KBM-7 (cell line): ENCODE results near the gene TRMT44.
A peak's percentile ranks its signal among the peaks of the same experiment; 100 is the strongest.

ENCODE experiments used
- DNase-seq: peaks from one replicate; pipeline ENCODE4 v3.0.0-alpha.2; 2015
- in situ Hi-C: fragments of 300-500 bp; cut with MboI; formaldehyde crosslinking; loops from 2 replicates; pipeline ENCODE4 v1.14.3; 2020; ENCODE audit warnings: low sequenced_read_pairs, low pct_unique_long_range_greater_than_20kb, mixed read lengths

The TRMT44 gene

DNA sequence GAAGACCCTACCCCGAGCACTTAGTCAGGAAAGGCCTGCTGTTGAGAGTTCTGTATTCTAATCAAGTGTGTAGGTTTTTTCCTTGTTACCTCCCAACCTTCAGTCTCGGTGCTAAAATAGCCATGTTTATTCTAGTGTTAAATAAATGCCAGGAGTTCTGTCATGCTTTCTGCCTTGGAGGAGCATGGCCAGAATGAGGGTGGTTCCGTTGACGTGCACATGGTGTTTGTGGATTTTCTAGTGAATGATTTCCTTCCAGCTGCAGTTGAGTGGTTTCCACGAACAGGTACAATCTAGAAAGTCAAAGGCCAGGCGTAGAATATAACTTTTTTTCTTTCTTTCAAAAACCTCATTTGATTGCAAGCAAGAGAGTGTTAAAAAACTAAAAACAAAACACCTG, 21.0 kb downstream of the TRMT44 start:
- DNase-seq: no peak
- in situ Hi-C loops: no loop called here

DNA sequence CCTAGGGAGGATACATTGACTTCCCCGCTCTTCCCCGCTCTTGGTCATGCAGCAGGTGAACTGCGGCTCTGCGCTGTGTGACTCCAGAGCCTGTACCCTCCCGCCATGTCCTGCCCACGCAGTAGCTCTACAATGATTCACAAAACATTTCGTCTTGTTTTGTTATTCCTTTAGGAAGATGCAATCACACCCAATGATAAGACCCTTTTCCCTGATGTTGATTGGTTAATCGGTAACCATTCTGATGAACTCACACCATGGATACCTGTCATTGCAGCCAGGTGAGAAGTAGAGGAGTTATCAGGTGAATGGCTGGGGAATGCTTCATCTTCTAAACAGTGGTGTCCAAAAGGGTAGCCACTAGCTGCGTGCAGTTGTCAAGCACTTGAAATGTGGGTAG, 23.2 kb downstream of the TRMT44 start:
- in situ Hi-C loops: no loop called here
- DNase-seq: no peak

DNA sequence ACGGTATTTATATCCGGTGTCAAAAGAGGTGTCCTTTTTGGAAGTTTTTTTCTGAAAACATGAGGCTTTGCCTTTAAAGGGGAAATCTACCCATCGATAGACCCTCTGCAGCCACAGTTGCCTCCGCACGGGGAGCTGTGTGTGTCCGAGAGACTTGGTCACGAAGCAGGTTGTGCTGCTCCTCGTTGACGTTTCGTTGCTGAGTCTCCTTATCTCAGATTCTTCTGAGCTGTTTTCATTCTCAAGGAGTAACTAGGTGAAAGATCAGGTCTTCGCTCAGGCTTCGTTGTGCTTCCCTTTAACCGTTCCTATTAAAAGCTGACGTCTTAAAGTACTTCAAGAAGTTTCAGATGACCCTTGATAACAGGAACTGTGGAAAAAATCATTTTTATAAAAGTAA, 23.8 kb downstream of the TRMT44 start:
- no peak for DNase-seq
- in situ Hi-C loops: no loop called here

DNA sequence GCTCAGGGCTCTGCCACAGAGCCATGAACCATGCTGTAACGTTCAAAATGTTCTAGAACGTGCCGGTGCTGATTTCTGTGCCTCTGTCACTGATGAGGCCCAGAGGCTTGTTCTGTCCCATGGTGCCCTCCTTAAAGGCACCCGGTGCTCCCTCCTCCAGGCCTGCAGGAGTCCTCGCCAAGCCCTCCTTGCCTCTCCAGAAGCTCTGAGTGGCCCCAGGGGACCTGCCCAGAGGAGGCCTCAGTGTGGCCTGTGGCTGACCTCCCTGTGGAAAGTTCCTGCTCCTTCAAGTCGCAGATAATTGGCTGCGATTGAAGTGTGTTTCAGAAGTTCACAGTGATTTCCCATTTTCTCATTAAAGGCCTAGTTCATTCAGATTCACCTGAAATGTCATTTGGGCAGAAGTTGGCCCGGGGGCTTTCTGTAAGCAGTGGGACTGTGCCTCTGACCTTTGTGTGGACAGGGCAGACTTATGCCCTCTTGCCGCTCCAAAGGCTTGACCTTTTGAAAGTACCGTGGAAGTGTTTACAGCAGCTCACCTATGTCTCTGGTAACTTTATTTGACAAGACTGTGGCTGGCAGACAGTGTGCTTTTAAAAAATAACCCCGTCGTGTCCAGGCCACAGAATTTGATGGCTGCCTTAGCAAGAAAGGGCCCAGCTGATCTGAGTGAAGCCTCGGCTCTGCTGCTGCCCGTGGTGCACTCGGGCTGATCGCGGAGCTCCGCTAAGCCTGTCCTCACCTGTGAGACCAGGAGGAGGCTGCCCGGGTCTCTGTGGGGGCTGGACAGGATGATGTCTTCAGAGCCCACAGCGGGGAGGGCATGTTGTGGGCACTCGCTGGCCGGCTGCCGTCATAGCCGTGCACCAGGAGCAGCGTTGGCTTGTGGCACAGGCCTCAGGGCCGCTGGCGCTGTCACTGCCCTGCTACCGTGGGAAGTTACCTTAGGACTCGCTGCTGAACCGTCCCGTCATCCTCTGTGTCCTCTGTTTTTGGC, 25.3 kb downstream of the TRMT44 start:
- in situ Hi-C loops: no loop called here

DNA sequence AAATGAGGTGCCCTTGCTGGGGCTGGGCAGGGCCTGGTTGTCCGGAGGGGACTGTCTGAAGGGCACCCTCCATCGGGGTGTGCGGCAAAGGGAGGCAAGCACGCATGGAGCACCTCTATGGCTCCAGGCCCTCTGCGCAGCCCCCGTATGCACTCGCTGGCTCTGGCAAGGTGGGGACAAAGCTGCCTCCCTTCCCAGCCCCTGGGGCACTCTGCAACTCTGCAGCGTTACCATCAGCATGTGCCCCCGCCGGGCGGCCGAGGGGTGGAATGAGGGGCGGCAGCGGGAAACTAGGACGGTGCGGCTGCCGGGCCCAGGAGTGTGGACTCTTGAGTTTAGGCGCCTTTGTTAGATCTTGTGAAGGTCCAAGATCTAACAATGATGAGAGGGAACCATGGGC, 26.4 kb downstream of the TRMT44 start:
- DNase-seq: no peak
- in situ Hi-C loops: no loop called here

More for the DNA sequence above, 25.3 kb downstream of the TRMT44 start:
- no peak for DNase-seq

DNA sequence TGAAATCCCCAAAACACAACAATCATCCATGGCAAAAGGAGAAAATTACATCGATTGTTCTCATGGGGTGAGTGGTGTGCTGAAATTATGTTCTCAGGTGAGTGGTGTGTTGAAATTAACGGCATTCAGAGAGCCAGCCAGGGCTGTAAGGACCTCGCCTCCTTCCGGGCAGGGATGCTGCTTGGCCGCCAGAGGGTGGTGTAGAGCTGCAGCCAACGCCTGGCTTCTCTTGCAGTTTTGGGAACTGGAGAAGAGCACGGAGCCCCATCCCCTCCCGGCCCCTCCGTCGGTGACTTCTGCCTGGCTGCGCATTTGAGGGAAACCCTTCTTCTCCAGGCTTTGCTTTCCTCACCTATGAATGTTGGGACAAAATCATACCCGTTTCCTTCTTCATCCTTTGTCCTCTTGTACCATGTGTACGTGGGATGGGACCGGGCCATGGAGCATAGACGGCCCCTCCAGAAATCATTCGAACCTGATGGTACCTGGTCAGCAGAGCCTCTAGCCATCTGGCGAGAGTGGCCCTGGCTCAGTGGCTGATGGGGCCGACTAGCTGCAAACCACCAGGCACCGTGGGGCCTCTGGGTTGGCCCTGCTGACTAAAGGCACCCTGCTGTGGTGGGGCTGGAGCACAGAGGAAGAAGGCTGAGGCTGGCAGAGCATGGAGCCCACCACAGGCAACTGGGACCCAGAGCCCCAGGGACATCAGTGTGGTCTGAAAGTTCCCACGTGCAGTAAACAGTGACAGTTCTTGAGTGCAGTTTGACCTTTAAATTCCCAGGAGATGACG, 28.4 kb downstream of the TRMT44 start:
- in situ Hi-C loops: no loop called here
- DNase-seq: peak; percentile 57

DNA sequence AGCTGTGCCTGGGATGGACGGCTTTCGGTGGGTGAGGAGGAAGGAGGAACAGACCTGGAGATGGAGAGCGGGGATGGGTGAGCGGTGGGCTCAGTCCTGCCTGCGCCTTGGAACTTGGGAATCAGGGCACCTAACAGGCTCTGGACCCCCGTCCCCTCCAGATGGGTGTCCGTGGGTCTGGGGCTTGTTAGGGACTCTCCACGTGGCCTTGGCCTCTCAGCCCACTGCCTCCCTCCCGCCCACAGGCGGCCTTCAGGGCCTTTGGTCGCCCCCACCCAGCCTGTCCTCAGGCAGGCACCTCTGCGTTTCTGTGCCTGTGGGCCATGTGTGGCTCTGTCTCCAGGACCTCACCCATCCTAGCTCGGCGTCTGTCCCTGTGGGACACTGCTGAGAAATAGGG, 29.0 kb downstream of the TRMT44 start:
- DNase-seq: no peak
- in situ Hi-C loops: no loop called here

DNA sequence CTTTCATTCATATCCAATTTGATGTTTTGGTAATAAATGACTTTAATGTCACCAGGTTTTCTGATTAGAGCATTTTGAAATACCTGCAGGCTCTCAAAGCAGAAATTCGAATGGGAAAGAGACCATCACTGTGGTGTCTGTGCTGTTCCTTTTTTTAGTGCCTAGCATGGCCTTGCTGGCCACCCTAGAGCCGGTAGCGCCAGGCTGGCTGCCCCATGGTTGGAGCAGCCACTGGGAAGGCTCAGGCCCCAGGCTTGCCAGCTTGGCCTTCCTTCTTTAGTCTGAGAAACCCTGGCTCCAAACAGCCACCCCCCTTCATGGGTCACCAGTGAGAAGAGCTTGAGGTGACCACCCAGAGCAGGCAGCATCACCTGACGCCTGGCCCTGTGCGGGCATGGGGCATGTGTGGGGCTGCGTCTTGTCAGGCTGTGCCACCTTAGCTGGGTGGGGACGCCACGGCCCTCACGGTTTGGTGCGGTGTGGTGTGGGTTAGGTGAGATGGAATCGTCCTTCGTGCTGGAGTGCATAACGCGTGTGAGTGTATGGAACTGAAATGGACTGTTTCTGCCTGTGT, 30.0 kb downstream of the TRMT44 start:
- in situ Hi-C loops: no loop called here
- no peak for DNase-seq

DNA sequence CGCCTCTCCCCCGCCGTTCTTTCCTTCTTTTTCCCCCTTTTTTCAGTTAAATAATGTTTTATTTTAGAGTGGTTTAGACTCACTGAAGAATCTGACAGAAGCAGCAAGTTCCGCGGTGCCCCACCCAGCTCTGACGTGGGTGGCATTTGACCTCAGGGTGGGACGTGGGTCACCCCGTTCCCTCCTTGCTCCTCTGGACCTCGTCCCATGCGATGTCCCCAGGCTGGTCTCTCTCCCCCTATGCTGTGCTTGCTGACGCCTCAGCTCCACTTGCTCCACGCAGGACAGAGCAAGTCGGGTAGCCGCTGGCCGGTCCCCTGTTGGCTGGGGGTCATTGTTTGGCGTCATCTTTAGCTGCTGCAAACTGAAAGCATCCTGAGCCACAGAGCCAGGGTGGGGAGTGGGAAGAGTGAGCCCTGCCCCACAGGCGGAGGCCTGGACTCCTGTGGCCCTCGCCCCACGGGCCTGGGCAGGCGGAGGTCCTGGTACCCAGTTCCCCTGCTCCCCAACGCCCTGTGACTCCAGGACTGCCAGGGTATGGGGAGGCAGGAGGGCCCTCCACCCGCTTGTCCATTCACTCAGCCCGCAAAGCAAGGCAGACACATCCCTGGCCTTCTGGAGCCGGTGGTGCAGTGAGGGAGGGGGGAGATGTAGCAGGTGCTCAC, 30.8 kb downstream of the TRMT44 start:
- in situ Hi-C loops: no loop called here
- no peak for DNase-seq

DNA sequence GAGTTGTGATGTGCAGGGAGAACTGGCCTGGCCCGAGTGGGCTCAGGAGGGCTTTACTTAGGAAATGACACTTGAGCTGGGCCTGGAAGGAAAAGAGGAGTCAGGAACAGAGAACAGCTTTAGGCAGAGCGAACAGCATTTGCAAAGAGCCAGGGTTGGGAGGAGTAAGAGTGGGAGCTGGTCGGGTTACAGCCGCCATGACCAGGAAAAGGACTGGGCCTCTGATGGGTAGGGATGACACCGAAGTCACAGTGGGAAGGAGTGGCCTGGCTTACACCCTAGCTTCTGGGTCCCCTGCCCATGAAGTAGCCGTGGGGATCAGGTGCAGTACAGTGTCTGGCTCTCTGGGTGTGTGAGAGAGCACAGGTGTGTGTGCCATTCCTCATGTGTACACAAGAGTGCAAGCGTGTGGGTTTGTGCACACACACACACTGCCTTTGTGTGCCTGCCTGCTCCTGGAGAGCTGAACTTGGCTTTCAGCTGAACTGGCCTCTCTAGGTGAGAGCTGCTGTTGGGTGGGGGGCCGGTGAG, 31.6 kb downstream of the TRMT44 start:
- DNase-seq: no peak
- in situ Hi-C loops: no loop called here

DNA sequence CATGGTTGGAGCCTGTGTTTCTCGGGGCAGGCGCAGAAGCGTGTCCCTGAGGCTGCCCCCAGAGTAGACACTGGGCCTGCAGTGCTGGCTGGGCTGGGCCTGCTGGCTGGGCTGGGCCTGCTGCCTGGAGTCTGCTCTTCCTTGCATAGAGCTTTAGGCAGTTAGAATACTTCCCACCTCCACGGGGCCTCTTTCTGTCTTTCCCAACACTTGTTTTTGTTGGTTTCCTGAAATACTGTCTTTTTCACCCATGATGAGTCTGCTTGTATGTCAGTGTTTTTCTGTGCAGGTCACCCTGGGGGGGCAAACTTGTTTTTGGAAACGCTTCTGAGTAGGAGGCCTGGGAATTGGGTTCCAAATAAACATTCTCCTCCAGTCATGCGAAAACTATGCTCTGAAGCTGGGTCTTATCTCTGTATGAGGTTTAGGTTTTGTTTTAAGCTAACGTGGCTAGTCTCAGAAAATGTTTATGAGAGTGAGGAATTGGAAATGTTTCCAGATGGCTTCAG, 32.2 kb downstream of the TRMT44 start:
- no peak for DNase-seq
- in situ Hi-C loops: no loop called here

DNA sequence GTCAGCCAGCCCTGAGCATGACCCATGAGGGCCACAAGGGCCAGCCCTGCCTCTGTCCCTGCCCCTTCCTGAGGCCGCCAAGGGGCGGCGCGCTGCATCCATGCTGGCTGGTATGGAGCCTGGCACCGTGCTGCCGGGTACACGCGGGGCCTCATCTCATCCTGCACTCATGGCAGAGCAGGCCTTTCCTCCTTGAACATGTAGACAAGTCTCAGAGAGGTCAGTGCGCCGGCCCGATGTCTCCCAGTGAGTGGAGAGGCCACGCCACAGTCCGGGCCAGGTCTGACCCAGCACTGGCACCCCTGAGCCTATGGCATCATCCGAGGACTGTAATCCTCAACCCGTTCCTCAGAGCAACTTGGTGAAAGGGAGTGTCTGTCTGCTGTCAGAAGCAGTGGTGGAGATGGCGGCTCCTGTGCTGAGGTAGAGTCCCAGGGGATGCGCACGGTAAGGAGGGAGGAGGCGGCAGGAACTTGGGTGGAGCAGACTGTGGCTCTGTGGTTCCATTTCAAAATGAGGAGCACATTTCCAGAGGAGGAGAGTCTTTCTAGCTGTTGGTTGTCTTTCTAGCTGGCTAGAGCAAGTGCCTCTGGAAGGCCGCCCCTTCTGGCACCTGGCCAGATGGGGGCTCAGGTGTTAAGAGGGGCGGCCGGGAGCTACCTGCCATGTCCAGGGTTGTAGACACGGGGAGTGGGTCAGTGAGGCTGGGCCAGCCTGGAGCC, 32.8 kb downstream of the TRMT44 start:
- in situ Hi-C loops: no loop called here

DNA sequence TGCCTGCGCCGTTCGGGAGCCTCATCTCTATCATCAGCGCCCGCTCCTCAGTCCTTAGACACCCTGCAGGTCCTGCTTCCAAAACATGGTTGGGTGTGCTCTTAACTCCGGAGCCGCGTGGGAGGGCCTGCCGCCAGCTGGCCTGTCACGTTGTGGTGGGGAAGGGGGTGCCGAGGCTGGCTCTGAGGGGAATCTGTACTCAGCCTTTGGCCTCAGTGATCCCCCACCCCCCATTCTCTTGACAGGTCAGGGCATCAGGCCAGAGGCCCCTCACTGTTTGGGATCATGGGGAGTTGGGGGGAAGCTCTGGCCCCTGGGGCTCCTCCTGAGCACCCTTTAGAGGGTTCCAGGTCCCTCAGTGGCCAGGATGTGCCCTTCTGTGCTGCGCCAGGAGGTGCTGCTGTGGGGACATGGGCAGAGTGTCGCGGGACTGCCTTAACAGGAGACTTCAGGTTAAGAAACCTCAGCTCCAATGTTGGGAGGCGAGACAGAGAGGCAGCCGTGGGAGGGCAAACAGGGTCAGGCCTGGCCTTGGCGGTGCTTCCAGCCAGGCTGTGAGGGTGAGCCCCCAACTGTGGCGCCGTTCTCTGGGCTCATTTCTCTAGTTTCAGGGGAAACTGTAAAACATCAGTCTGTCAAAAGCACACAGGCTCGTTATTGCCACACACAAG, 33.5 kb downstream of the TRMT44 start:
- DNase-seq: no peak
- in situ Hi-C loops: no loop called here

More for the DNA sequence above, 32.8 kb downstream of the TRMT44 start:
- no peak for DNase-seq

DNA sequence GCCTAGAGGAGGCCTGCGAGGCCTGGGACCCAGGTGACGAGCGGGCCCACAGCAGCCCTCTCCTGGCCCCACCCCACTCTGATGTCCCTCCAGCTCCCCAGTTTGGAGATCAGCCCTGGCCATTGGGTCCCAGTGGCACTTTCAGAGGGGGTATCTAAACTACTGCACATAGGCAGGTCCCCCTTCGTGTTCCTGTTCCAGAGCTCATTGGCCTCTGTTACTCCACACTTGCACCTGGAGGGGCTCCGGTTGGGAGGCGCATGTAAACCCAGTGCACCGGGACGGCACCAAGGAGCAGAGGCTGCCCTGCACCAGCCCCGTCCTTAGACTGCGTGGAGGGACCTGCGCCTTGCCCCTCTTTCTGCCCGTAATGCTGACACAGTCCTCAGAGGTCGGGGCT, 34.3 kb downstream of the TRMT44 start:
- in situ Hi-C loops: no loop called here
- DNase-seq: no peak

DNA sequence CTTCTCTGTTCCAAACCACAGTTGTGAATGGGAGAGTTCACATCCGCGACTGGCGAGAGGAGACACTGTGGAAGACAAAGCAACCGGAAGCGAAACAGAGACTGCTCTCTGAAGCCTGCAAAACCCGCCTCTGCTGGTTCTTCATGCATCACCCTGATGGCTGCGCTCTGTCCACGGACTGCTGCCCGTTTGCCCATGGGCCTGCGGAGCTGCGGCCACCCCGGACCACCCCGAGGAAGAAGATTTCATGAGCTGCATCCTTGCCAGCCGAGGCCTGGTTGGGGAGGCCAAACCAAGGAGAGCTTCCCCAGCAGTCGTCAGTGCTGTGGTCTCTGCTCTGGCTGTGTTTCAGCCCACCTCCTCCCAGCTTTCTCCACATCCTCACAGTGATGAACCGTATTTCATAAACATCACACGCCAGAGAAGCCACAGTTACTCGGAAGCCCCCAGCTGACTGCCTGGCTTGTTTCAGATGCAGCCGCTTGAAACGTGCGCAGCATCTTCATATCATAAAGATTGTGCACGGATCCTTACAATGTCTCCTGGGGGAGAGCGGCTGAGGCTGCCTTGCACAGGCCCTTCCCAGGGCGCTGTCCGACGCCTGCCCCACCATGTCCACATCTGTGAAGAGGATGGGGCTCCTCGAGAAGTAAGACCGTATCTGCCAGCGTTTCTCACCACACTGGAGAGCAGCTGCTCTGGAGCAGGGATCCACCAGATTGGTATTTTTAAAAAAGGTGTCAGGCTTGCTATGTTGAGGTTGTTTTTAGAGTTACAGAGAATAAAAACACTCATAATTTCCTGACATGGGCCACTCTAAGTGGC, 35.4 kb downstream of the TRMT44 start:
- DNase-seq: no peak
- in situ Hi-C loops: no loop called here

DNA sequence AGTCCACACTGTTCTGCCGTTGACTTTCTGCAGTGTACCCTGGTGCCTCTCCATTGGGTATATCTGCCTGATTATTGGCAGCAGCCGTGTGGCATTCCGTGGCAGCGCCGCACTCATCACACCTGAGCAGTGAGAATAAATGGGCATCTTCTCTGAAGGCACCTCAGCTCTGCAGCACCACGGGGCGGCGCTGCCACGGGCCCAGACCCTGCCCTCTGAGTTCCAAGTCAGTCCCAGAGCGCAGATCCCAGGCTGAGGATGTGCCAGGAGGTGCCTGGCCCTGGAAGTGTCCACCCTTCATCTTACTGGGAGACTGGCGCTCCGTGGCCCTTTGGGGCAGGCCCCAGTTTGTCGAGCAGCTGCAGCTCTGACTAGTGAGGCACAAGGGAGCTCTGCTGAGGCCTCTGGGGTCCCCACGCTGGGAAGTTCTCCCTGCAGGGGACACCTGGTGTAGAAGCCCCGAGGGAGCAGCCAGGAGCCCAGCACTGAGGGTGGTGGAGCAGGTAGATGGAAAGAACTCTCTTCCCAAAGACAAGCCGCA, 36.6 kb downstream of the TRMT44 start:
- DNase-seq: no peak
- in situ Hi-C loops: no loop called here

DNA sequence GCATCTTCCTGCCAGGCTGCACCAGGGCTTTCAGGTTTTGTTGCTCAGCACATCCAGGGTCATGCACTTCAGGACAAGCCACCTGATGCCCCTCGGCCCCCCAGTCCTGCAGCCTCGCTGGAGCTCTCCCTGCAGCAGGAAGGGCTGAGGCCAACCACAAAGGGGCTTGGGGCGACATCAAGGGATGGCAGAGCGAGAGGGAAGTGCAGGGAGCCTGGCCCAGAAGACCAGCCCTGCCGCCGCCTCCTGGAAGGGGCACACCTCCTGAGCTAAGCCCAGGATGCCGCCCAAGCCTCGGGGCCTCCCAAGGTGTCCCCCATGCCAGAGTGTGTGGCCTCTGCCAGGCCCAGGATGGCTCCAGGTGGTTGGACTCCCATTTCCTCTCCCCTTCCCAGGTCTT, 37.1 kb downstream of the TRMT44 start:
- in situ Hi-C loops: no loop called here
- DNase-seq: no peak
